H1 (cell line): ENCODE results near the gene CAPN1.

Source experiments
- CHD2 ChIP-seq: IDR thresholded peaks from 2 replicates; pipeline ENCODE4 v1.6.1; 2012; ENCODE audit warnings: low read length, improper control_type of control experiment
- MAX ChIP-seq: IDR thresholded peaks from 2 replicates; pipeline ENCODE4 v1.6.1; 2012; ENCODE audit warnings: inconsistent platforms
- POLR2A ChIP-seq, 2 experiments: IDR thresholded peaks; 1 replicate in 1 of 2; 2 replicates in 1 of 2; pipeline ENCODE4 v1.6.1; 2011; ENCODE audit warnings: low read depth in 2 of 2, low read length in 2 of 2, mild to moderate bottlenecking in 2 of 2; ENCODE audit errors: control extremely low read depth in 1 of 2
- TF ChIP-seq, protein P1 (sequence below): IDR thresholded peaks from 2 replicates; pipeline ENCODE4 v1.6.1; 2011; ENCODE audit warnings: low read depth, mild to moderate bottlenecking, low read length; ENCODE audit not compliant: insufficient read depth

- TF ChIP-seq CHD2: no peak
- TF ChIP-seq POLR2A (IDR thresholded peaks at IDR 0.05; ENCODE audit: control extremely low read depth in 1 of 2, low read depth in 2 of 2, low read length in 2 of 2): no peak
- TF ChIP-seq MAX: no peak
- TF ChIP-seq, protein P1, sequence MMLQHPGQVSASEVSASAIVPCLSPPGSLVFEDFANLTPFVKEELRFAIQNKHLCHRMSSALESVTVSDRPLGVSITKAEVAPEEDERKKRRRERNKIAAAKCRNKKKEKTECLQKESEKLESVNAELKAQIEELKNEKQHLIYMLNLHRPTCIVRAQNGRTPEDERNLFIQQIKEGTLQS: no peak
Measured at GRCh38 chr11:65156926-65157325, 24.8 kb upstream of the CAPN1 start.
